ENCODE results near the gene MAMDC2. TPM values are rescaled to one million over a fixed set of nuclear protein-coding genes. Genes with fewer than 3 reads are reported as not detected.

MAMDC2 gene
- total RNA-seq, 2 donors from 2014 or later = 28.8 to 32.5 TPM

GRCh38 chr9:70101265-70101664 is 57.6 kb downstream of the MAMDC2 start:
- DNase-seq (ENCODE audit: low spot score) = no peak
- Histone ChIP-seq H3K27me3 (no peaks in the 10 kb centered on the region), H3K4me1 (peaks cover 0 to 7% of the 10 kb centered on the region in 2 donors), H3K27ac (no peak overlapping the region), H3K36me3 (no peaks in the 10 kb centered on the region), H3K4me3 (no peak overlapping the region), H3K9me3 (no peaks in the 10 kb centered on the region)
- TF ChIP-seq CTCF (IDR thresholded peaks at IDR 0.05) = no peak

- TF ChIP-seq CTCF (IDR thresholded peaks at IDR 0.05) = no peak
- Histone ChIP-seq H3K27ac (no peak overlapping the region), H3K27me3 (no peaks in the 10 kb centered on the region), H3K4me3 (no peak overlapping the region), H3K4me1 (peaks cover 0 to 21% of the 10 kb centered on the region in 2 donors), H3K36me3 (peaks cover 8% of the 10 kb centered on the region), H3K9me3 (no peaks in the 10 kb centered on the region)
- no peak for DNase-seq (ENCODE audit: low spot score)
Observed at GRCh38 chr9:70105147-70105546, 61.5 kb downstream of the MAMDC2 start.

DNA sequence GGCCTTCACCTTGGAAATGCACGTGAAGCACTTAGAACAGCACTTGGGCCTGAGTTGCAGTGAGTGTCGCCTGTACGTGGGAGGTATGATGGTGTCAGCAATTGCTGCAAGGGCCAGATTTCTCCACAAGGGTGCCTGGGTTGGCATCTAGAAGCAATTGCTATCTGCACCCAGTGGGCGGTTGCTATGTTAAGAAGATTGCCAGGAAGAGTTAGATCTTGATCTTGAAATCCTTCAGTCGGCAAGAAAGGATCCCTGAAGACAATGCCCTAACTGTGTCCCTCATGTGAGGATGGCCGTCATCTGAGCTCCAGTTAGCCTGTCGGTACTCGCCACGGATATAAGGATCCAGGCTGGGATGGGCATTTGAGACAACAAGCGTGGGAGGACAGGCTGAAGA is 62.9 kb downstream of the MAMDC2 start:
- DNase-seq (ENCODE audit: low spot score) = no peak
- no peaks in the 10 kb centered on the region for H3K27me3 ChIP-seq
- peaks cover 0 to 31% of the 10 kb centered on the region in 2 donors for H3K4me1 ChIP-seq
- no peak for TF ChIP-seq CTCF (IDR thresholded peaks at IDR 0.05)
- no peaks in the 10 kb centered on the region for H3K9me3 ChIP-seq
- H3K27ac ChIP-seq = no peak overlapping the region
- H3K36me3 ChIP-seq = peaks cover 8% of the 10 kb centered on the region
- no peak overlapping the region for H3K4me3 ChIP-seq

- DNase-seq (ENCODE audit: low spot score) = no peak
- Histone ChIP-seq H3K4me1 (peaks cover 0 to 31% of the 10 kb centered on the region in 2 donors), H3K4me3 (no peak overlapping the region), H3K9me3 (no peaks in the 10 kb centered on the region), H3K27ac (no peak overlapping the region), H3K27me3 (no peaks in the 10 kb centered on the region), H3K36me3 (peaks cover 8% of the 10 kb centered on the region)
- TF ChIP-seq CTCF (IDR thresholded peaks at IDR 0.05) = no peak
Observed at GRCh38 chr9:70107558-70107957, 63.9 kb downstream of the MAMDC2 start.

- Histone ChIP-seq H3K27ac (peak overlapping the region in 1 of 2 donors; percentile 6), H3K36me3 (peaks cover 8% of the 10 kb centered on the region)
- TF ChIP-seq CTCF (IDR thresholded peaks at IDR 0.05) = no peak
Observed at GRCh38 chr9:70108181-70108580, 64.5 kb downstream of the MAMDC2 start.

More at GRCh38 chr9:70108181-70108580, 64.5 kb downstream of the MAMDC2 start:
- Histone ChIP-seq H3K4me1 (peaks cover 0 to 36% of the 10 kb centered on the region in 2 donors), H3K4me3 (no peak overlapping the region), H3K27me3 (no peaks in the 10 kb centered on the region), H3K9me3 (no peaks in the 10 kb centered on the region)
- DNase-seq (ENCODE audit: low spot score) = no peak
